GM20000 (cell line): ENCODE results near the gene OGFRL1.
"Not testable (repeated sequence)": the region's sequence is repeated elsewhere in the genome, so short reads cannot be mapped to it uniquely, and the experiment has no call there.

ENCODE experiments used
- DNase-seq: peaks from one replicate; pipeline ENCODE4 v3.0.0; 2012; ENCODE audit warnings: low spot score
- CTCF ChIP-seq: IDR thresholded peaks from 2 replicates; pipeline ENCODE4 v1.5.1; 2012; ENCODE audit warnings: mild to moderate bottlenecking, control low read depth; ENCODE audit errors: extremely low read depth, missing control alignments

Gene OGFRL1

GRCh38 chr6:71250099-71250602, 38.5 kb upstream of the OGFRL1 start:
- DNase-seq: no peak
- TF ChIP-seq CTCF: no peak

- TF ChIP-seq CTCF: no peak
Measured at GRCh38 chr6:71252410-71252809, 36.2 kb upstream of the OGFRL1 start.

GRCh38 chr6:71252960-71253359, 35.7 kb upstream of the OGFRL1 start:
- TF ChIP-seq CTCF: no peak
- DNase-seq: no peak

More at GRCh38 chr6:71252410-71252809, 36.2 kb upstream of the OGFRL1 start:
- no peak for DNase-seq

GRCh38 chr6:71254323-71254722, 34.3 kb upstream of the OGFRL1 start:
- DNase-seq: no peak
- no peak for TF ChIP-seq CTCF

- no peak for DNase-seq
- no peak for TF ChIP-seq CTCF
Measured at GRCh38 chr6:71258078-71258866, 30.3 kb upstream of the OGFRL1 start.

GRCh38 chr6:71259888-71260604, 28.6 kb upstream of the OGFRL1 start:
- no peak for TF ChIP-seq CTCF
- no peak for DNase-seq

GRCh38 chr6:71262914-71263313, 25.7 kb upstream of the OGFRL1 start:
- TF ChIP-seq CTCF: no peak
- no peak for DNase-seq

- DNase-seq: not testable (repeated sequence)
Measured at GRCh38 chr6:71266392-71266791, 22.2 kb upstream of the OGFRL1 start.
